GM21367 (cell line): ENCODE results near the gene BICD1.
"Not testable (repeated sequence)": the region's sequence is repeated elsewhere in the genome, so short reads cannot be mapped to it uniquely, and the experiment has no call there.

ENCODE experiments used
- ATAC-seq: cut with Tn5 transposase; IDR thresholded peaks from one replicate; pipeline ENCODE4 v1.9.1; 2021; ENCODE audit not compliant: unreplicated experiment

BICD1 gene

GRCh38 chr12:32106517-32107358 is at the start of gene BICD1:
BICD1 (plus strand) TSS chr12:32106847; CDS start chr12:32107332, 485 bp downstream.
- ATAC-seq, result peak; percentile 58

GRCh38 chr12:32061033-32061432 is 45.6 kb upstream of the BICD1 start:
- ATAC-seq, result no peak

- ATAC-seq, result no peak
Measured at GRCh38 chr12:32062881-32063280, 43.8 kb upstream of the BICD1 start.

GRCh38 chr12:32063796-32064195 is 42.9 kb upstream of the BICD1 start:
- no peak for ATAC-seq

- no peak for ATAC-seq
Measured at GRCh38 chr12:32066206-32066605, 40.4 kb upstream of the BICD1 start.

- ATAC-seq, result no peak
Measured at GRCh38 chr12:32069071-32069470, 37.6 kb upstream of the BICD1 start.

GRCh38 chr12:32069731-32070130 is 36.9 kb upstream of the BICD1 start:
- no peak for ATAC-seq

GRCh38 chr12:32070370-32070769 is 36.3 kb upstream of the BICD1 start:
- ATAC-seq, result no peak

GRCh38 chr12:32072102-32072501 is 34.5 kb upstream of the BICD1 start:
- no peak for ATAC-seq

GRCh38 chr12:32074432-32074831 is 32.2 kb upstream of the BICD1 start:
- ATAC-seq, result no peak

- no peak for ATAC-seq
Measured at GRCh38 chr12:32076941-32077340, 29.7 kb upstream of the BICD1 start.

GRCh38 chr12:32080435-32080834 is 26.2 kb upstream of the BICD1 start:
- no peak for ATAC-seq

- ATAC-seq, result no peak
Measured at GRCh38 chr12:32083489-32083888, 23.2 kb upstream of the BICD1 start.

GRCh38 chr12:32084017-32084688 is 22.5 kb upstream of the BICD1 start:
- no peak for ATAC-seq

- ATAC-seq, result no peak
Measured at GRCh38 chr12:32084753-32085152, 21.9 kb upstream of the BICD1 start.

GRCh38 chr12:32087306-32087705 is 19.3 kb upstream of the BICD1 start:
- ATAC-seq, result no peak

GRCh38 chr12:32089156-32089555 is 17.5 kb upstream of the BICD1 start:
- ATAC-seq, result no peak

GRCh38 chr12:32089586-32089985 is 17.1 kb upstream of the BICD1 start:
- no peak for ATAC-seq

GRCh38 chr12:32091696-32092095 is 15.0 kb upstream of the BICD1 start:
- ATAC-seq, result no peak

GRCh38 chr12:32098112-32098511 is 8.5 kb upstream of the BICD1 start:
- ATAC-seq, result no peak

- not testable (repeated sequence) for ATAC-seq
Measured at GRCh38 chr12:32099275-32099674, 7.4 kb upstream of the BICD1 start.

- ATAC-seq, result no peak
Measured at GRCh38 chr12:32100361-32100760, 6.3 kb upstream of the BICD1 start.
